Skin epidermis (tissue), 12 donors: ENCODE data around the gene MAN2A1.

ENCODE experiments used
- H3K27ac ChIP-seq, 21 experiments: fragments of 200-600 bp; sonication (generic) in 11 of 21; one replicate each; pipeline ENCODE4 v1.5.0; 2020; ENCODE audit warnings: mild to moderate bottlenecking in 3 of 21, inconsistent platforms in 2 of 21, moderate library complexity in 2 of 21
- H3K4me3 ChIP-seq, 7 experiments: fragments of 200-600 bp; sonication (generic) in 2 of 7; one replicate each; pipeline ENCODE4 v1.5.0; 2020; ENCODE audit warnings: inconsistent platforms in 2 of 7, mild to moderate bottlenecking in 2 of 7, moderate library complexity in 1 of 7

Gene MAN2A1

GRCh38 chr5:109703166-109703565 lies 13.4 kb downstream of the MAN2A1 start:
- Histone ChIP-seq H3K27ac (no peak overlapping the region), H3K4me3 (no peak overlapping the region)

DNA sequence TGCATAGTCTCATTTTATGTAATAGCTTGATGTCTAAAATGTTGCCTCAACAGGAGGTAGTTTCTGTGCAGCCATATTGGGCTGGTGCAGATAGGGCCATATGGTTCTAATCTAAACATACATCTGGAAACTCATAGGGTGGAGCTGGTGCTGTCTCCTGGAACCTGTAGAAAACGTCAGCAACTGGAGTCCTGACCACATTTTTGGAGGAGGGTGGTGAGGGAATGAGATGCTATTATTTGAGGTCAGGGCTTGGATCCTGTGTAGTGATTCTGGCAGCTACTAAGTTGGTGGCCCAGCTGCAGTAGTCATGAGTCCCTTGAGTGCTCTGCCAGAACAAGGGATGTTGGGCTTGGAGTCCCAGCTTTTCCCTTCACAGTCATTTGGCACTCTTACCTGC lies 14.1 kb downstream of the MAN2A1 start:
- H3K27ac ChIP-seq, result no peak overlapping the region

GRCh38 chr5:109704282-109704952 lies 14.7 kb downstream of the MAN2A1 start:
- H3K4me3 ChIP-seq, result no peak overlapping the region
- no peak overlapping the region for H3K27ac ChIP-seq

More for the DNA sequence above, 14.1 kb downstream of the MAN2A1 start:
- no peak overlapping the region for H3K4me3 ChIP-seq

DNA sequence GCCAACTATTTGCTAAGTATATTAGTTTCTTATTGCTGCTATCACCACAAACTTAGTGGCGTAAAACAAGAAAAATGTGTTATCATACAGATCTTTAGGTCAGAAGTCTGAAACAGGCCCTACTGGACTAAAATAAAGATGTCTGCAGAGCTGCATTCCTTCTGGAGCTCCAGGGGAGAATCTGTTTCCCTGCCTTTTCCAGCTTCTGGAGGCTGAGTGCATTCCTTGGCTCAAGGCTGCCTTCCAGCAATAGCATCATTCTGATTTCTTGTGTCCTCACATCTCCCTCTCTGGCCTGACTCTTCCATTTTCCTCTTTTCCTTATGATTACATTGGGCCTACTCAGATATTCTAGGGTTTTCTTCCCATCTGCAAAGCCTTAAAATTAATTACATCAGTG lies 15.9 kb downstream of the MAN2A1 start:
- Histone ChIP-seq H3K4me3 (no peak overlapping the region), H3K27ac (no peak overlapping the region)

- H3K4me3 ChIP-seq, result no peak overlapping the region
- H3K27ac ChIP-seq, result no peak overlapping the region
Observed at GRCh38 chr5:109706095-109706494, 16.4 kb downstream of the MAN2A1 start.

GRCh38 chr5:109707531-109707930 lies 17.8 kb downstream of the MAN2A1 start:
- Histone ChIP-seq H3K4me3 (no peak overlapping the region), H3K27ac (no peak overlapping the region)

- no peak overlapping the region for H3K4me3 ChIP-seq
- no peak overlapping the region for H3K27ac ChIP-seq
Observed at GRCh38 chr5:109708813-109709212, 19.1 kb downstream of the MAN2A1 start.

GRCh38 chr5:109709225-109709624 lies 19.5 kb downstream of the MAN2A1 start:
- Histone ChIP-seq H3K4me3 (no peak overlapping the region), H3K27ac (no peak overlapping the region)

- Histone ChIP-seq H3K27ac (no peak overlapping the region), H3K4me3 (no peak overlapping the region)
Observed at GRCh38 chr5:109711673-109712072, 21.9 kb downstream of the MAN2A1 start.

GRCh38 chr5:109713453-109713852 lies 23.7 kb downstream of the MAN2A1 start:
- H3K27ac ChIP-seq, result no peak overlapping the region
- H3K4me3 ChIP-seq, result no peak overlapping the region

DNA sequence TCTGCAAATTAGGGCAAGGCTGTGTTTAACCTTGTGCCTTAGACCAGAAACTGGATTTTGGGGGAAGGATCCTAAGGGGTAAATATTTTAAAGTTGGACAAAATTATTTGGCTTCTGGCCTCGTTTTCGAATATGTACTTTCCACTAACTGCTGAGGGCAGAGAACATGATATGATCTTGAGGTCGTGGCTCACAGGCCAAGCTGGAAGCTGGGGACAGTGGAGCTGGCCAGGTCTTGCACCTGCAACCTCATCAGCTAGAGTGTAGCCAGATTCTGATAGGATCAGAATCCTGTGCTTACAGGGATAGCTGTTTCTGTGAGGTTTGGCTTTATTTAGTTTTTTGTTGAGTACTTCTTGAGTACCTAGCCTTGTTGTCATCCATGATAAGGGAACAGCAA lies 24.9 kb downstream of the MAN2A1 start:
- no peak overlapping the region for H3K27ac ChIP-seq
- no peak overlapping the region for H3K4me3 ChIP-seq

- H3K4me3 ChIP-seq, result no peak overlapping the region
- no peak overlapping the region for H3K27ac ChIP-seq
Observed at GRCh38 chr5:109718216-109718615, 28.5 kb downstream of the MAN2A1 start.

GRCh38 chr5:109718632-109719031 lies 28.9 kb downstream of the MAN2A1 start:
- no peak overlapping the region for H3K4me3 ChIP-seq
- no peak overlapping the region for H3K27ac ChIP-seq

DNA sequence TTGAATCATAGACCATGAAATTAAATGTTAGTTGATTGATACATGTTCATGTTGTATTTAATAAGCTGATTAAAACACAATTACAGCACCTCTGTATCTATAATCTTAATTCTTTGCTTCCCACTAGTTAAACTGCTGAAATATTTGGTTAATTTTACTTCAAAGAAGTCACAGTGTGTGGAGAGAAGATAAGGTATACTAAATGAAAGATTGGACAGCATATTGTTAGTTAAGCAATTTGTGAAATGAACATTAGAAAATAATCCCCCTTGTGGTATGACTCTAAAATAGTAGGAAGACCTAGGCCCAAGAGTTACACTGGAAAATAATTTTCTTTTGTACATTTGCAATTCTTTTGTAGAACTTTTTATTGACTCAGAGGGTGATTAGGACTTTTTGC lies 30.3 kb downstream of the MAN2A1 start:
- Histone ChIP-seq H3K27ac (no peak overlapping the region), H3K4me3 (no peak overlapping the region)

GRCh38 chr5:109721741-109722140 lies 32.0 kb downstream of the MAN2A1 start:
- Histone ChIP-seq H3K4me3 (no peak overlapping the region), H3K27ac (no peak overlapping the region)

DNA sequence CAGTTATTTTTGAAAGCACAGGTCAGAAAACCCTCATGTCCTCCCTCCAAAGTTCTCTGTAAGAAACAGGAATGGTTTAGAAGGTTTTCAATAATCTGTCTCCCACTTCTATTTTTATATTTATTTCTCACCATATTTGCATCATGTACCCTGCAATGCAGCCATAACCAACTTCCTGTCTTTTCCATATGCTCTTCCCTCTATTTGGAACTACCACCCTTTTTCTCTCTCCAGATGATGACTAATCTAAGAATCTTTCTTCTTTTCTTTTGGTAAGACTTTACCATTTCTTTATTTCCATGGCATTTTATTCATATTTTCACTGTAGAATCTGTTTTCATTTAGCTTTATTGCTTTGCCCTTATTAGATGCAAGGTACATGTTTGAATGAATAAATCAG lies 33.9 kb downstream of the MAN2A1 start:
- Histone ChIP-seq H3K4me3 (no peak overlapping the region), H3K27ac (no peak overlapping the region)

- no peak overlapping the region for H3K4me3 ChIP-seq
- H3K27ac ChIP-seq, result no peak overlapping the region
Observed at GRCh38 chr5:109725135-109725534, 35.4 kb downstream of the MAN2A1 start.

- peak overlapping the region in 1 of 21 experiments; percentile 0 for H3K27ac ChIP-seq
- no peak overlapping the region for H3K4me3 ChIP-seq
Observed at GRCh38 chr5:109739741-109740728, 50.3 kb downstream of the MAN2A1 start.

GRCh38 chr5:109740966-109741365 lies 51.2 kb downstream of the MAN2A1 start:
- H3K4me3 ChIP-seq, result no peak overlapping the region
- H3K27ac ChIP-seq, result no peak overlapping the region

DNA sequence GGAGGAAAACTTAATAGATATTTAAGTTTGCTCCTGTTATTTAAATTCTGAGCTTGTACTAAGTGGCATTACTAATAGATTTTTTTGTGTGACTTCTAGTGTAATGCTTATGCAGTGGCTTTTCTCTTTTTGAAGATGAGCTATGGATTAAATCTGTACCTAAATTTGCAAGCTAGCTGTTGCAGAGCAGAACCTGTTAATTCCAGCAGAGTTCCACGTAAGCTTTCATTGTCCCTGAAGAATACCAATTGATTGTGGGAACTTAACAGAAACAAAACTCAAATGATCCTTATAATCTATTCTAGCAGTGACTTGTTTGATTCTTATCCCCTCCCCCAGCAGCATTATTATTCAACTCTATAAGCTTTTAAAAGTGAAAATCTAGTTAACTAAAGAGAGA lies 51.7 kb downstream of the MAN2A1 start:
- Histone ChIP-seq H3K27ac (no peak overlapping the region), H3K4me3 (no peak overlapping the region)

GRCh38 chr5:109743041-109743531 lies 53.4 kb downstream of the MAN2A1 start:
- H3K27ac ChIP-seq, result peak overlapping the region in 3 of 21 experiments; percentile 12 to 50 (median 41)
- H3K4me3 ChIP-seq, result no peak overlapping the region
